HepG2 (cell line): ENCODE data around the gene DLG5. TPM values are rescaled to one million over a fixed set of nuclear protein-coding genes. Genes with fewer than 3 reads are reported as not detected.

ENCODE experiments used
- ATAC-seq: fragments of 200-7000 bp; cut with Tn5 transposase; 3 replicates; pipeline ENCODE4 v1.9.1; 2020; ENCODE audit warnings: mild to moderate bottlenecking, moderate library complexity
- BruUV-seq: library from RNA; stranded (reverse); fragments of 400-500 nt; replicated peaks from 2 replicates; lab custom pipeline; 2021; lab: Mats Ljungman, UMichigan
- CTCF ChIA-PET: fragments of 300-600 bp; formaldehyde crosslinking; extraction: SDS; loops from one replicate; lab custom pipeline; 2021; ENCODE audit warnings: low total read pairs, inconsistent platforms, low intra/inter-chr PET ratio; lab: Yijun Ruan, JAX
- POLR2A ChIA-PET: fragments of 350-600 bp; sonication (Branson Sonifier 250); formaldehyde crosslinking; loops from one replicate; lab custom pipeline; 2020; ENCODE audit warnings: antibody characterized with exemption, inconsistent platforms; lab: Yijun Ruan, JAX
- DNase-seq: peaks from one replicate; pipeline ENCODE4 v3.0.0-alpha.2; 2015; ENCODE audit warnings: low spot score
- FAIRE-seq: peaks from 3 replicates; lab custom pipeline; 2011; peaks lifted over from hg19 to GRCh38; lab: Jason Lieb, UNC
- H2AFZ ChIP-seq: one replicate; pipeline ENCODE4 v1.6.1; 2011; ENCODE audit warnings: low read length, inconsistent platforms
- H3K27ac ChIP-seq: fragments of 300-600 bp; 3 replicates; pipeline ENCODE4 v1.8.0; 2011; ENCODE audit warnings: mixed run types, mild to moderate bottlenecking, mixed read lengths, low read length, inconsistent platforms; ENCODE audit not compliant: insufficient read depth; ENCODE audit errors: extremely low read length
- H3K27me3 ChIP-seq, 2 experiments: fragments of 200-600 bp in 1 of 2; 2 replicates in 1 of 2; 3 replicates in 1 of 2; pipeline versions ENCODE4 v1.6.0 to v1.8.0; 2011; ENCODE audit warnings: low read length in 2 of 2, mild to moderate bottlenecking in 2 of 2, moderate library complexity in 2 of 2, inconsistent platforms in 1 of 2; ENCODE audit not compliant: insufficient read depth in 2 of 2, control insufficient read depth in 1 of 2
- H3K36me3 ChIP-seq, 2 experiments: fragments of 200-600 bp in 1 of 2; replicated peaks in 1 of 2; 2 replicates in 1 of 2; 3 replicates in 1 of 2; pipeline versions ENCODE4 v1.5.1 to v1.8.0; 2011; ENCODE audit warnings: low read length in 2 of 2, inconsistent platforms in 1 of 2; ENCODE audit not compliant: insufficient read depth in 2 of 2, control insufficient read depth in 1 of 2
- H3K4me1 ChIP-seq: 2 replicates; pipeline ENCODE4 v1.5.1; 2012; ENCODE audit warnings: low read length, inconsistent platforms; ENCODE audit not compliant: insufficient read depth
- H3K4me2 ChIP-seq: 2 replicates; pipeline ENCODE4 v1.6.0; 2011; ENCODE audit warnings: low read depth, low read length, inconsistent platforms
- H3K4me3 ChIP-seq, 3 experiments: fragments of 200-600 bp in 1 of 3; sonication (generic), shearing (Covaris generic) in 1 of 3; replicated peaks in 1 of 3; 2 replicates each; pipeline ENCODE4 v1.5.1; 2011 to 2016; ENCODE audit warnings: low read length in 3 of 3, inconsistent platforms in 2 of 3, low read depth in 2 of 3, mild to moderate bottlenecking in 2 of 3, control low read depth in 1 of 3, mixed read lengths in 1 of 3; ENCODE audit not compliant: insufficient read depth in 1 of 3
- H3K79me2 ChIP-seq: one replicate; pipeline ENCODE4 v1.6.1; 2011; ENCODE audit warnings: low read length, inconsistent platforms; ENCODE audit not compliant: insufficient read depth
- H3K9ac ChIP-seq: 2 replicates; pipeline ENCODE4 v1.6.0; 2011; ENCODE audit warnings: mild to moderate bottlenecking, low read depth, low read length, inconsistent platforms; ENCODE audit not compliant: insufficient read depth
- H3K9me3 ChIP-seq: 2 replicates; pipeline ENCODE4 v1.5.1; 2012; ENCODE audit warnings: mild to moderate bottlenecking, low read length
- H4K20me1 ChIP-seq: 2 replicates; pipeline ENCODE4 v1.6.0; 2011; ENCODE audit warnings: inconsistent platforms, mild to moderate bottlenecking, low read length, moderate library complexity; ENCODE audit not compliant: insufficient read depth
- FOSL2 ChIP-seq: sonication (generic); formaldehyde crosslinking; IDR thresholded peaks from 2 replicates; pipeline ENCODE4 v1.4.0; 2020; ENCODE audit warnings: missing genetic modification reagents
- SRY ChIP-seq: sonication (generic); formaldehyde crosslinking; IDR thresholded peaks from 2 replicates; pipeline ENCODE4 v1.8.0; 2022; ENCODE audit warnings: mild to moderate bottlenecking, missing genetic modification reagents
- ZNF34 ChIP-seq: sonication (generic); formaldehyde crosslinking; IDR thresholded peaks from 2 replicates; pipeline ENCODE4 v1.4.0; 2020; ENCODE audit warnings: mild to moderate bottlenecking, missing genetic modification reagents, borderline replicate concordance
- WGBS: methylation state at CpG from one replicate; pipeline ENCODE4 v1.1.6; 2017; ENCODE audit warnings: low lambda C conversion rate; 5-methylcytosine and 5-hydroxymethylcytosine counted together
- in situ Hi-C: cut with HindIII; loops from 2 replicates; pipeline ENCODE4 v1.10.0; 2017; ENCODE audit warnings: low pct_unique_long_range_greater_than_20kb; ENCODE audit not compliant: extremely low pct_ligation_motif_present
- intact Hi-C: fragments of 100-400 bp; cut with micrococcal nuclease; formaldehyde crosslinking; loops from one replicate; pipeline ENCODE4 v1.10.0; 2022; ENCODE audit not compliant: unreplicated experiment
- polyA plus RNA-seq, 8 experiments: library from polyadenylated mRNA; depleted of rRNA in 3 of 8; stranded (reverse) in 7 of 8; unstranded in 1 of 8; fragments of >200 nt; fragmentation: Illumina TruSeq in 4 of 8; extraction: Trizol in 4 of 8; gene quantifications; 2 replicates each; pipeline versions ENCODE4 v1.2.1 to v1.2.3, GENCODE V29; 2011 to 2016; ENCODE audit warnings: low read depth in 4 of 8, missing spikeins in 1 of 8, mixed read lengths in 1 of 8; ENCODE audit not compliant: insufficient read depth in 1 of 8
- total RNA-seq, 5 experiments: library from RNA; depleted of rRNA; stranded (reverse); fragments of >200 nt; fragmentation: Illumina TruSeq; extraction: Trizol; gene quantifications; 2 replicates each; pipeline ENCODE4 v1.2.3, GENCODE V29; 2016; ENCODE audit warnings: low read depth in 1 of 5
- TF ChIP-seq, protein P1 (sequence below): sonication (generic); formaldehyde crosslinking; IDR thresholded peaks from 2 replicates; pipeline ENCODE4 v1.5.1; 2020; ENCODE audit warnings: mild to moderate bottlenecking, missing genetic modification reagents, moderate library complexity

DLG5 gene
- total and polyA plus RNA-seq, 2 of the 13 experiments (the other 11 are each of a cell fraction or from before 2014, with no cell fraction given): 15.5 to 18.2 TPM

- H3K4me2 ChIP-seq: no peak overlapping the region
- no peak for DNase-seq
These were observed 81.7 kb downstream of the DLG5 start for GRCh38 chr10:77844713-77845445.

More at GRCh38 chr10:77844713-77845445, 81.7 kb downstream of the DLG5 start:
- Histone ChIP-seq H2AFZ (no peak overlapping the region), H3K27ac (peak overlapping the region; percentile 7), H3K4me3 (no peak overlapping the region), H4K20me1 (no peaks in the 10 kb centered on the region), H3K9me3 (no peaks in the 10 kb centered on the region), H3K27me3 (no peaks in the 10 kb centered on the region), H3K4me1 (peaks cover 64% of the 10 kb centered on the region), H3K36me3 (peaks cover 16 to 48% of the 10 kb centered on the region in 2 experiments; a peak in 4 of 5 replicates), H3K9ac (no peak overlapping the region), H3K79me2 (peaks cover 2% of the 10 kb centered on the region)
- CTCF ChIA-PET: interaction anchor here (0.8 kb wide), 1 partner anchor 130 kb away, joined by 3 read pairs; no protein-coding TSS in a partner anchor
- 84% methylated on average over 9 of the region's 9 CpGs for WGBS
- intact Hi-C loops (loop anchor here (5.0 kb wide), 1 partner anchor 82 kb away; the partner anchor contains the start of gene DLG5), in situ Hi-C loops (loop anchor here (5.0 to 10.0 kb wide), 3 partner anchors 42 to 180 kb away; partner anchors contain the start of gene POLR3A)
- ATAC-seq: no peak
- POLR2A ChIA-PET: no interaction called here
- FAIRE-seq: no peak
- BruUV-seq: no TSS peak
- TF ChIP-seq, protein P1, sequence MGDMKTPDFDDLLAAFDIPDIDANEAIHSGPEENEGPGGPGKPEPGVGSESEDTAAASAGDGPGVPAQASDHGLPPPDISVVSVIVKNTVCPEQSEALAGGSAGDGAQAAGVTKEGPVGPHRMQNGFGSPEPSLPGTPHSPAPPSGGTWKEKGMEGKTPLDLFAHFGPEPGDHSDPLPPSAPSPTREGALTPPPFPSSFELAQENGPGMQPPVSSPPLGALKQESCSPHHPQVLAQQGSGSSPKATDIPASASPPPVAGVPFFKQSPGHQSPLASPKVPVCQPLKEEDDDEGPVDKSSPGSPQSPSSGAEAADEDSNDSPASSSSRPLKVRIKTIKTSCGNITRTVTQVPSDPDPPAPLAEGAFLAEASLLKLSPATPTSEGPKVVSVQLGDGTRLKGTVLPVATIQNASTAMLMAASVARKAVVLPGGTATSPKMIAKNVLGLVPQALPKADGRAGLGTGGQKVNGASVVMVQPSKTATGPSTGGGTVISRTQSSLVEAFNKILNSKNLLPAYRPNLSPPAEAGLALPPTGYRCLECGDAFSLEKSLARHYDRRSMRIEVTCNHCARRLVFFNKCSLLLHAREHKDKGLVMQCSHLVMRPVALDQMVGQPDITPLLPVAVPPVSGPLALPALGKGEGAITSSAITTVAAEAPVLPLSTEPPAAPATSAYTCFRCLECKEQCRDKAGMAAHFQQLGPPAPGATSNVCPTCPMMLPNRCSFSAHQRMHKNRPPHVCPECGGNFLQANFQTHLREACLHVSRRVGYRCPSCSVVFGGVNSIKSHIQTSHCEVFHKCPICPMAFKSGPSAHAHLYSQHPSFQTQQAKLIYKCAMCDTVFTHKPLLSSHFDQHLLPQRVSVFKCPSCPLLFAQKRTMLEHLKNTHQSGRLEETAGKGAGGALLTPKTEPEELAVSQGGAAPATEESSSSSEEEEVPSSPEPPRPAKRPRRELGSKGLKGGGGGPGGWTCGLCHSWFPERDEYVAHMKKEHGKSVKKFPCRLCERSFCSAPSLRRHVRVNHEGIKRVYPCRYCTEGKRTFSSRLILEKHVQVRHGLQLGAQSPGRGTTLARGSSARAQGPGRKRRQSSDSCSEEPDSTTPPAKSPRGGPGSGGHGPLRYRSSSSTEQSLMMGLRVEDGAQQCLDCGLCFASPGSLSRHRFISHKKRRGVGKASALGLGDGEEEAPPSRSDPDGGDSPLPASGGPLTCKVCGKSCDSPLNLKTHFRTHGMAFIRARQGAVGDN (CRISPR knock-in tag): peak; percentile 24; the same call in 1 of the 2 replicates
- no peak for TF ChIP-seq SRY
- TF ChIP-seq ZNF34 (CRISPR knock-in tag): no peak
- peak; percentile 39; the same call in 1 of the 2 replicates for TF ChIP-seq FOSL2
